ENCODE measurements around the gene ZFAND3.

DNA sequence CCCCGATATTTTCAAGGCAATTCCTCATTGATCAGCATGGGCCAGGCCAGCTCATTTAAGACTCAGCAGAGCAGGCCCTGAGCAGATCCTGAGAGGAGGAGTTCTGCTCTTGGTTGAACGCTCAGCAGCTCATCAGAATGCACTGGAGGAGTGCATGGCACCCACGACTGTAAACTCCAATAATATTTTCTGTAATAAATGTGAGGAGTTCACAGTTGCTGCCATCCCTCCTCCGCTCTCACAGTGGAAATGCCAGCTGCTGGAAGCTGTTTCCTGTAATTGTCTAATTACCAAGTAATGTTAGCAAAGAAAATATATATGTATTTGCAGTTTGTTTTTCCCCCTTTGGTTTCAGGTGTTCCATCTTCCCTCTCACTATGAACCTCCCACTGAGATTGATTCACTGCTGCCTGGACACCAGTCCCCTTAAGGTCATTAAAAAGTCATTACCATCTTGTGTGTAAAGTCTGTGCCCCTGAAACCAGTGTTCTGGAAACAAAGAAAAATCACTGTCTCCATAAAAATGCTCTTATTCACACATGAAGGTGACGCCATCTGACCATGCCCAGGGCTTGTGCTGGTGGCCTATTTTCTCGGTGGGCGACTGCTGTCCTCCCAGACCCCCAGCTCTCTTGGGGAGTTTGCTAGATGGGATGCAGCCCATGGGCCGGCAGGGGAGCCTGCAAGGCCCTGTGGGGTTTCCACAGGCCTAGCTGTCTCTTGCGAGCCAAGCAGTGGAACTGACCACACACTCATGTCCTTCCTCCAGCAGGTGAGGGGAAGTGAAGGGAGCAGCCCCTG, 374.2 kb downstream of the ZFAND3 start:
- no peak for TF ChIP-seq POLR2A (IDR thresholded peaks at IDR 0.05; ENCODE audit: low read depth)
- TF ChIP-seq, protein P1, sequence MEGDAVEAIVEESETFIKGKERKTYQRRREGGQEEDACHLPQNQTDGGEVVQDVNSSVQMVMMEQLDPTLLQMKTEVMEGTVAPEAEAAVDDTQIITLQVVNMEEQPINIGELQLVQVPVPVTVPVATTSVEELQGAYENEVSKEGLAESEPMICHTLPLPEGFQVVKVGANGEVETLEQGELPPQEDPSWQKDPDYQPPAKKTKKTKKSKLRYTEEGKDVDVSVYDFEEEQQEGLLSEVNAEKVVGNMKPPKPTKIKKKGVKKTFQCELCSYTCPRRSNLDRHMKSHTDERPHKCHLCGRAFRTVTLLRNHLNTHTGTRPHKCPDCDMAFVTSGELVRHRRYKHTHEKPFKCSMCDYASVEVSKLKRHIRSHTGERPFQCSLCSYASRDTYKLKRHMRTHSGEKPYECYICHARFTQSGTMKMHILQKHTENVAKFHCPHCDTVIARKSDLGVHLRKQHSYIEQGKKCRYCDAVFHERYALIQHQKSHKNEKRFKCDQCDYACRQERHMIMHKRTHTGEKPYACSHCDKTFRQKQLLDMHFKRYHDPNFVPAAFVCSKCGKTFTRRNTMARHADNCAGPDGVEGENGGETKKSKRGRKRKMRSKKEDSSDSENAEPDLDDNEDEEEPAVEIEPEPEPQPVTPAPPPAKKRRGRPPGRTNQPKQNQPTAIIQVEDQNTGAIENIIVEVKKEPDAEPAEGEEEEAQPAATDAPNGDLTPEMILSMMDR (IDR thresholded peaks at IDR 0.05): no peak
